CD4-positive, alpha-beta T cell treated with Interleukin-21 for 1 hour (primary cell): Measurements from ENCODE around the gene MSRB1.

Experiments
- DNase-seq: peaks from one replicate; pipeline ENCODE4 v3.0.0-alpha.2; 2020

The MSRB1 gene, protein sequence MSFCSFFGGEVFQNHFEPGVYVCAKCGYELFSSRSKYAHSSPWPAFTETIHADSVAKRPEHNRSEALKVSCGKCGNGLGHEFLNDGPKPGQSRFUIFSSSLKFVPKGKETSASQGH

DNA sequence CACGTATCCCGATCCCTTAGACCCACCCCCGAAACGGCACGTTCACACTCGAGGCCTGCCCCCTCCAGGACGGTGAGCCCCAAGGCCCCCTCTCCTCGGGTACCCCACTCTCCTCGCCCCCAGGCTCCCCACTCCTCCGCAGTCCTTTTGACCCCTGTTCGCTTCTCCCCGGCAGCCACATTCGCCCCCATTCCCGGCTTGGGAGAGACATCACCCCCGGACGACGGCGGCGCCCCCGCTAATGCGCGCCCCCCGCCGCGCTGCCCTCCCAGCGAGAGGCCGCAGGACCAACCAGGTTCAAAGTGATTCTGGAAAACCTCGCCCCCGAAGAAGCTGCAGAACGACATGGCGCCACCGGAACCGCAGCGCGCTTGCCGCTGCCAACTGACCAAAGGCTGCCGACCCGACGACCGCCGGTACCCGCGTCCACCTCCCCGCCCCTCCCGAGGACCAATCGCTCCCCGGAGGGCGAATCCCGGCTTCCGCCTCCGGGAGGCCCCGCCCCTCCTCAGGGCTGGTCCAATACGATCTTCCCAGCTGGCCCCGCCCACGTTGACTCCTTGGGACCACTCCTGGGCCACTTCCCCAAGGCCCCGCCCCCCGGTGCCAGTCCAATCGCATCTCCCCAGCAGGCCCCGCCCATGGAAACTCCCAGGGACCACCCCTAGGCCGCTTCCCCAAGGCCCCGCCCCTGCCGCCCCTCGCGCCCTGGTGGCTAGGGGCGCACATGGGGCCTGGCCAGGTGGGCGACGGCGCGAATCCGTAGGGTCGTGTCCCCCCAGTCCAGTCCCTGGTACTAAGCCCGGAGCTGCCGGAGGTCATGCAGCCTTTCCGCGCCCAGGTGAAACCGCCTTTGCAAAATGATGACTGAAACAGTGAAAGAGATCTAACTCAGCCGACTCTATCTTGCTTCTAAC lies at the start of gene MSRB1:
TSS of gene MSRB1 (minus strand) at position 390 of the 917 bp plus-strand sequence. CDS start at position 347, 43 bp downstream.
- DNase-seq = peak; percentile 99

DNA sequence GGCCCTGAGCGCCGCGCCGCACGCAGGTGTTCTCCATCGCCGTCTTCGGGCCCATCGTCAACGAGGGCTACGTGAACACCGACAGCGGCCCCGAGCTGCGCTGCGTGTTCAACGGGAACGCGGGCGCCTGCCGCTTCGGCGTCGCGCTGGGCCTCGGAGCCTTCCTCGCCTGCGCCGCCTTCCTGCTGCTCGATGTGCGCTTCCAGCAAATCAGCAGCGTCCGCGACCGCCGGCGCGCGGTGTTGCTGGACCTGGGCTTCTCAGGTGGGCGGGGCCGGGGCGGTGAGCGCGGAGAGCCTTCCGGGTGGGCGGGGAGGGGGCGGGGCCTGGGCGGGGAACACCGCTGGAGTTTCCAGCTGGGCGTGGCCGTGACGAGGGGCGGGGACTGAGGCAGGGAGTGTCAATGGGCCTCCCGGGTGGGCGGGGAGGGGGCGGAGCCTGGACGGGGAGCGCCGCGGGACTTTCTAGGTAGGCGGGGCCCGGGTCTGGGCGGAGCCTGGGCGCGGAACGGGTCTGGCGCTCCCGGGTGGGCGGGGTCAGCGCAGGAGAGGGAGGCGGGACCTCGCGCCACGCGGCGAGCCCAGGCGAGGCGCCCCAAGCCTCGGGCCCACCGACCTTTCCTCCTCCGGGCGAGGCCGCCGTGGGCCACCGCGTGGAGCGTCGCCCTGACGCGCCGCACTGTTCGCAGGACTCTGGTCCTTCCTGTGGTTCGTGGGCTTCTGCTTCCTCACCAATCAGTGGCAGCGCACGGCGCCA lies 49.1 kb upstream of the MSRB1 start:
- DNase-seq = peak; percentile 98

DNA sequence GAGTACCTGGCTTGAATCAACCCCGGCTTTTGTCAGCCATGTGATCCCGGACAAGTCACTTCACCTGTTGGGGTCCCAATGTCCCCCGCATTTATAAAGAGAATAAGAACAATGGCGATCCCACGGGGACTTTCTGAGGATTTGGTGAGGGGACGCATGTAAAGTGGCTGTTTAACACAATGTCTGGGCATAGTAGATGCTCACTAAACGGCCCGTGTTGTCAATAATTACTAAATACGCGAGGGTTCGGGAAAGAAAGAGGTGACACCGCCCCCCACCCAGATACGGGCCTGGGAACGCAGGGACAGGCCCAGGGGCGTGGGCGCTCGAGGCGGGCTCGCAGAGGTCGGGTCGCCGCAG lies 48.6 kb upstream of the MSRB1 start:
- no peak for DNase-seq

DNA sequence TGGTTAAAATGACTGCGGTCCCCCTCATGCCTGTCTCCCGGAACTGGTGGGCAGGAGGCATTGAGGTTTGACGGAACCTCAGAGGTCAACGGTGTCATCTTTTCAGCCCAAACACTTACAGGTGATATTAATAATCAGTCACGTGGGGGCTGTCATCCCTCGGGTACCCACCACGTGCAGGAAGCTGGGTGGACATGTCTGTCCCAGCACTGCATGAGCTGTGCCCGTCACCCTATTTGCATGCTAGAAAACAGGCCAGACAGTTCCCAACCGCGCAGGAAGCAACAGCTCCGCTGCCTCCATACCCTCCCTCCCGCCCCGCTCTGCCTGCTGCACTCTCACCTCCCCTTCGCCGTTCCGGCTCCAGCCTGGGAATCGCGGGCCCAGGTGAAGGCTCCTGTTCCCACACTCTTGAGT lies 48.1 kb upstream of the MSRB1 start:
- peak; percentile 73 for DNase-seq

DNA sequence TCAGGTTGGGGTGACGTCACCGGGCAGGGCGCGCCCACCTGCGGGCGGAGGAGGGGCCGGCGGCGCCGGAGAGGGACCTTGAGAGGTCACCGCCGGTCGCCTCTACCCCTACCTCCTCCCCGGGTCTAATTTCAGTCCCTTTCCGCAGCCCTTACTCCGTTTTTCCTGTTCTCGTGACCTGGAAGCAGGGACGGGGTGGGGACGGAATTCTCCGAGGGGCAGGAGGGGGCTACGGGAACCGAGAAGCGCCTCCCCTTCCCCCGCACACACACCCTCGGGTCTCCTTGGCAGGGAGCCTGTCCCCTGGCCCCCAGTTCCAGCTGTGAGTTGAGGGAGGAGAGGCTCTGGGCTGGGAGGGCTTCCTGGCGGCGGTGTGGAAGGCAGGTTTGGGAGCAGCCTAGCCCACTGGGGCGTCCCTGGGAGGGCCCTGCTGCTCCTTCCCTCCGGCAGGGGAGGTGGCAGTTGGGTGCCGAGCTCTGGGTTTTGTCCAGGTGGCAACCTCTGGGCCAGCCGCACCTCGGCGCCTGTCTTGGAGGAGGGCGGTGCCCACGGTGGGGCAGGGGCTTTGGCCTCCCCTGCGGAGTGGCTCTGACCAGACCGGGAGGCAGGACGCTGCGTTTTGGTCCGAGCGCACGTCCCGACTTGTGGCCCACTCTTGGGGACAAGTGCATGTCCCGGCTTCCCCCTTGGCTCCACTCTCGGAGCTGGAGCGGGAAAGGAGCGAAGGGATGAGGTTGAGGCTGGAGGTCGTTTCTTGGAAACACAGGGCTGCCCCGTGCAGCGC lies 47.5 kb upstream of the MSRB1 start:
- peak; percentile 63 for DNase-seq

DNA sequence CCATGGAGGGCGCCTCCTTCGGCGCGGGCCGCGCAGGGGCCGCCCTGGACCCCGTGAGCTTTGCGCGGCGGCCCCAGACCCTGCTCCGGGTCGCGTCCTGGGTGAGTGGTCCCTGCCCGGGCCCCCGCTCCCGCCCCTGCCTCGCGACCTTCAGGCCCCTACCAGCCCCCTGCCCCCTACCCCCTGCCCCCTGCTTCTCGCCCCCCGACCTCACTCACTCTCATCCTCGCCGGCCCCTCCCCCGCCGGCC lies 47.0 kb upstream of the MSRB1 start:
- DNase-seq = no peak

DNA sequence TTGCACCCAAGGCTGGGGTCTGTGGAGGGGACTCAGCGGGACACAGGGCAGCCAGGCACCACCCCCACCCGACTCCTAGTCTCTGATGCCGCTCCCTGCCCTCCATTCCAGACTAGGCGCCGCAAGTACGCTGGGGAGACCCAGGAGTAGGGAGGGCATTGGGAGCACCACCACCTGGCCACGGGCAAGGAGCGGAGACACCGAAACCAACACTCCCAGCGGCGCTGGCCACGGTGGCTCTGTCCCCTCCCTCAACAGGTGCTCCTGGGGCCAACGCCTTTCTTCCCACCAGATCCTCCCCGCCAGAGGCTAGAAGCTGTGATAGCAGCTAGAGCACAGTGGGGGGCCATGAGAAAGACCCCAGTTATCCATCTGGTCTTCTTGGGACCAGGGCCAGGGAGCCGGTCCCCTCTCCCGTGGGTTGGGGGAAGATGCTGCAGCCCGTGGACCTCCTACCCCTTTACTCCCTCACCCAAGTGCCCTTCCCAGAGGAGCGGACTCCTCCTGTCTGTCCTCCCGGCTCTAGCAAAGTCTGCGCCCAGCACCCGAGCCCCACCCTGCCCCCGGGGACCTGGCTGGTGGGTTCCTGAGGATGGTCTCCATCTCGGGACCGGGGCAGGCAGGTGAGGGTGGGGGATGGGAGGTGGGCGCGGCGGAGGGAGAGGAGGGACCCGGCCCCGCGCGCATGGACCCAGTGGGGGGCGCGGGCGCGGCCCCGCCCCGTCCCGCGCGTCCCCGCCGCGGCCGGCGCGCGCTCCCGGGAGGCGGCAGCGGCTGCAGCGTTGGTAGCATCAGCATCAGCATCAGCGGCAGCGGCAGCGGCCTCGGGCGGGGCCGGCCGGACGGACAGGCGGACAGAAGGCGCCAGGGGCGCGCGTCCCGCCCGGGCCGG lies 46.5 kb upstream of the MSRB1 start, which contains the start of gene SYNGR3:
TSS of gene SYNGR3 (plus strand) at position 762 of the 892 bp plus-strand sequence. CDS start 133 bp downstream, outside the sequence.
- no peak for DNase-seq

DNA sequence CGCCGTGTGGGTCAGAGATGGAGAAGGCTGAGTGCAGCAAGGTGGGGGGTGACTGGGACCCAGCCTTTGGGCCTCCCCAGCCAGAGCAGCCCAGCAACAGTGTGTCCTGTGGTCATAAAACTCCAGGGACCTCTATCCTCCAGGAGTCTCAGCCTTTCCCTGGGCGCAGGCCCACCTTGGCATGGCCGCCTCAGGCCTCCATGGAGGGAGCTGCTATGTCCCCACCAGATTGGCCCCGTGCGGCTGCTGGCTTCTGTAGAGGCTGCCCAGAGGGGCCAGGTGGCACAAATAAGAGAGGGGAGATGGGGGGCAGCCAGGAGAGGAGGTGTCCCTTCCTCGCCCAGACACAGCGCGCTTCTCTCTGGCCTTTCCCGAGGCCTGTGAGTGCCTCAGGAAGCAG lies 44.2 kb upstream of the MSRB1 start:
- DNase-seq = no peak

DNA sequence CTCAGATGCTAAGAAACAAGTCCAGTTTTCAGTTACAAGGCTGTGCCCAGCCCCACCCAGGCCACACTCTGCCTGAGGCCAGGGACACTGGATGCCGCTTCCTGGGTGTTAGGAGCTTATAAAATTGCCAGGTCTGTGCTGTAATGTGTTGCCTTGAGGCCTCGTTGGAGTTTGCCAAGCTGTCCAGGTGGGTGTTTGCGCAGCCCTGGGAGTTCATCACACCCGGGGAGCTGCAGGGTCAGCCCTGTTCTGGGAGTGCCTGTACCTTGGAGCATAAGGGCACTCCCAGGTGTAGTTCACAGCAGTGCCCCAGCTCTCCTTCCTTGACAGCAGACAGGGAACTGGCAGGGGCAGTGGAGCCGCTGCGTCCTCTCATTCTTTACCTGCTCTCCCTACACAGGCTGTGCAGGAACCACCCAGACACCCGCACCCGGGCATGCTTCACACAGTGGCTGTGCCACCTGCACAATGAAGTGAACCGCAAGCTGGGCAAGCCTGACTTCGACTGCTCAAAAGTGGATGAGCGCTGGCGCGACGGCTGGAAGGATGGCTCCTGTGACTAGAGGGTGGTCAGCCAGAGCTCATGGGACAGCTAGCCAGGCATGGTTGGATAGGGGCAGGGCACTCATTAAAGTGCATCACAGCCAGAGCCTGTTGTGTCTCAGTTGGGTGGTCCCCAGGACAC lies 42.6 kb upstream of the MSRB1 start:
- no peak for DNase-seq

DNA sequence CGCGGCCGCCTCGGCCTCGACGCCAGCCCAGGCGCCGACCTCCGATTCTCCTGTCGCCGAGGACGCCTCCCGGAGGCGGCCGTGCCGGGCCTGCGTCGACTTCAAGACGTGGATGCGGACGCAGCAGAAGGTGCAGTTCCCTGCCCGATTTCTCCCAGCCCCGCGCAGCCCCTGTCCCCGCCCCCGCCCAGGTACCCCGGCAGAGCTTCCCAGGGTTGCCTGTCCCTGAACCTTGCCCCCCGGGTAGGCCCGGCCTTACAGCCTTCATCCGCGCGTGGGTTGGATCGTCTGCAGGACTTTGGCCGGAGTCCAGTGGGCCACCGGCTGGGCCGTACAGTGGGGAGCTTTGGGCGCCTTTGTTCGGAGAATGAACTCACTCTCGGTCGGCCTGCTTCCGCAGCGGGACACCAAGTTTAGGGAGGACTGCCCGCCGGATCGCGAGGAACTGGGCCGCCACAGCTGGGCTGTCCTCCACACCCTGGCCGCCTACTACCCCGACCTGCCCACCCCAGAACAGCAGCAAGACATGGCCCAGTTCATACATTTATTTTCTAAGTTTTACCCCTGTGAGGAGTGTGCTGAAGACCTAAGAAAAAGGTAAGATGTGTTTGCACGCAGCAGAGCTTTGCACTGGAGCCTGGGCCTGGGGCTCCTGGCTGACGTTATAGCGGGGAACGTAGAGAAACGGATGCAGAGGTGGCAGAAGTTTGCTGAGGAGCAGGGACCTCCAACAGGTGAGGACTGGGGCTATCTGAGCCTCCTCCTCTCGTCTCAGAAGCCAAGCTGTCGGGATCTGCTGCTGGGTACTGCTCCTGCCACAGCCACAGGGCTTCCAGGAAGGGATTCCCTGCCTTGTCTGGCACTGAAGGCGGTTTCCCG lies 41.6 kb upstream of the MSRB1 start:
- no peak for DNase-seq

DNA sequence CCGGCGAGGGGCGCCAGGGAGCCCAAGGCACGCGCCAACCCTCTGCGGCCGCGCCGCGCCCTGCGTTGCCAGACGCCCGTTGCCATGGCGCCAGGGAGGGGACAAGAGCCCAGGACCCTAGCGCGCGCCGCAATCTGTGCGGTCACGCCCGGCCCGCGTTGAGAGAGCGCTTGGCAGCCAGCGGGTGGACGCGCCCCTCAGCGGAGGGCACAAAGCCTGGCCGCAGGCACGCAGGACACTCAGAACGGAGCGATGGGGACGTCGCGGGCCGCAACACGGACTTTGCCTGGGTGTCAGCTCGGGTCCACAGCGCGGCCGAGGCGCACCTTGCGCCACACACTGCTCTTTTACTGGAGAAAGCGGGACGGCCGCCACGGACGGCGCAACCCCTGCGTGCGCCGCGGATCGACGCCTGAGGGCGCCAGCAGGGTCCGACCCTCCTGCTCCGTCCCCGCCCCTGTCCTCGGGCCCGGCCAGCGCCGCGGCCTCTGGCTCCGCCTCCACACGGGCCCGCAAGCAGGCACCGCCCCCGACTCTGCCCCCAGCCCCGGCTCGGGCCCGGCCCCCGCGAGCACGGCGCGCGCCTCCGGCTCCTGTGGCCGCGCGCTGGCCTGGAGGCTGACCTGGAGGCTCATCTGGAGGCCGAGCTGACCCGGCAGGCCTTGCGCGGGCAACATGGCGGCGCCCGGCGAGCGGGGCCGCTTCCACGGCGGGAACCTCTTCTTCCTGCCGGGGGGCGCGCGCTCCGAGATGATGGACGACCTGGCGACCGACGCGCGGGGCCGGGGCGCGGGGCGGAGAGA lies 40.7 kb upstream of the MSRB1 start, which contains the start of gene GFER:
TSS of gene GFER (plus strand) at position 650 of the 803 bp plus-strand sequence. CDS start at position 676, 26 bp downstream.
- DNase-seq = peak; percentile 82

DNA sequence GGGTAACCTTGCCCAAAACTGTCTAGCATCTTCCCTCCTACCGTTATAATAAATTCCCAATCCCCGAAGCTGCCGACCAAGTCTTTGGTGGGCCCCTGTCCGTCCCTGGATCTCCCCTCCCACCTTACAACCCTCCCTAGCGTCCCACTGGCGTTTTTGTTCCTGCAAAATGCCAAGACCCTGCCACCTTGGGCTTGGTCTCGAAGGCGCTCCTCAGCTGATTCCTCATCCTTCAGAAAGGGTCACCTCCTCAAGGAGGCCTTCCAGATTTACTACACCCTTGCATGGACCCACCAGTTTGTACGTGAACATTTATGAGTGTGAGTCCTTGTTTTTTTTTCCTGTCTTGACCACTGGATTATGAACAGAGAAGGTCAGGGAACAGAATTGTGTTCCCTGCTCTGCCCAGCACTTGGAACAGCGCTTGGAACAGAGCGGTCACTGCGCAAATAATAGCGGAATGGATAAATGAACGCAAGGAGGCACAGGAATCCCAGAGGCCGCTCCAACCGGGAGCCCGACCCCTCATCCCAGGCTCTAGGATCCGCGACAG lies 40.1 kb upstream of the MSRB1 start:
- DNase-seq = no peak

DNA sequence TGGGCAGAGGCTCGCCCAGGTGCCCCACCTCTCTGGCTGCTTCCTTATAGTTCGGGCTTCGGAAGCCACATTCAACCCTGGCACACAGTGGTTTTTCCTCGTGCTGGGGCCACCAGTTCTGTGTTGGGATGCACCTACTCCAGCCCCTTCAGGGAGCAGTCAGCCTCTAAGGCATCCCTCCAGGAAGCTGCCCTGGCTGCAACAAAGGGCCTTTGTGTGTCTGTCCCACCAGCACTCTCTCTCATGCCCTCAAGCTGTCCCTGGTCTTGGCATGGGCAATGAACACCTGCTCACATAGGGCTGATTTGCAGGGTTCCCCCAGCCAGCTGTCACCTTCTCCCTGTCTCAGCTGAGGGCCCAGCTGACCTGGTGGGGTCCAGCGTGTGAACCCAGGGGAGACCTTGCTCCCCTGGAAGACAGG lies 39.0 kb upstream of the MSRB1 start:
- no peak for DNase-seq

DNA sequence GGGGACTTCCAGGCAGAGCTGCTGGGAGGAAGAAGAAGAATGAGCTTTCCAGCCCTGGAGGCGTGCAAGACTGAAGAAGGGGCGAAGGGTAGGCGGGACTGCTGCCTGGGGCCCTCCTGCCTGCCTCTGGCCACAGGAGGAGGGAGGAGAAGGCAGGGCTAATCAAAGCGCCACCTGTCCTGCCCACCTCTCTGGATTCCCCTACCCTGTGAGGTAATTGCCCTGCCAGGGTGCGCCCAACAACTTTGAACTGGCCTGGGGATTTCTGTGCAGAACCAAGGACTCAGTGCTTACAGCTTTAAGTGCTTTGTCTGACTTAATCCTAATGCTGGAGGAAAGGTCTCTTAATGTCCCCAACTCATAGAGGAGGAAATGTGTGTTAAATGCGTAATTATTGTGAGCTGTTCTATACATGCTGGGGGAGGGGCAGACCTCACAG lies 38.4 kb upstream of the MSRB1 start, which contains the start of gene NOXO1:
TSS of gene NOXO1 (minus strand) at position 72 of the 439 bp plus-strand sequence. CDS start 290 bp downstream, outside the sequence.
- no peak for DNase-seq

DNA sequence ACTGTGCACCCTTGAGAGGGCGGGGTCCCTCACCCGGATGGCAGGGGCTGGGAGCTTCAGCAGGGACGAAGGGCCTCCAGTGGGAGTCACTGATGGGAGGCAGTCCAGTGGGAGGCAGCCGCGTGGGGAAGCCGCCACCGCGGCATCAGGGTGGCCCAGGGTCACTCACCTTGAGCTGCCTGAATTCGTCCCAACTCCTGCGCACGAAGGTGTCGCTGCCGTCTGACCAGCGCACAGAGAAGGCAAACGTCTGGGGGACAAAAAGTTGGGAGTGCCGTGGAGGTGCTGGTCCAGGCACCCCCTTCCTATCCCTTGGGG lies 37.7 kb upstream of the MSRB1 start:
- DNase-seq = no peak

DNA sequence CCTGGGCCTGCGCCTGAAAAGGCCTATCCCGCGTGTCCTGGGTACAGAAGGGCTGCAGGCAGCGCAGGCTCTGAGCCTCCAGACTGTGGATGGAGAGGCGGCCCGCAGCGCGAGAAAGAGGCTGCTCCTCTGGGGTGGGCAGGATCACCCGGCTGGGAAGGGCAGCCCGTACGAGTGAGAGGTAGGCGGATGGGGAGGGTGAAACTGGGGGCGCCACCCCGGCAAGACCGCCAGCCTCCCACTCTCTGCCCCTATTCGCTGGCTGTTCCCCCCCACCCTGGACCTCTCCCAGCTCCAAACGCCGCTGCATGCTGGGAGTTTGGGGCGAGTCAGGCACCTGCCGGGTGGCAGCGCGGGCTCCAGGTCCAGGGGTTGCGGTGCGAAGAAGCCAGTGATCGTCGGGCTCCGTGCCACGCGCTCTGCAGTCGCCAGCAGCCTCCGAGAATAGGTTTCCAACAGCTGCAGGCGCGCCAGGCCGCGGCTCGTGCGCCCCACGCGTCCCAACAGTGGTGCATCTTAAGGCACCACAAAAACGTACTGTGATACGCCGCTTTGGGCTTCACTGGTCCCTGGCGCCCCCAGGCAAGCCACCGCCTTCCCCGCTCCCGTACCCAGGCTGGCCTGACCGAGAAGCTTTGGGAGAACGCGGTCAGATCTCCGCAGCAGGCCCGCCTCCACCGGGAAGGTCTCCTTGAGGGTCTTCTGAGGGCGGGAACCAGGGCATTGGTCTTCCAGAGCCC lies 37.2 kb upstream of the MSRB1 start:
- no peak for DNase-seq

DNA sequence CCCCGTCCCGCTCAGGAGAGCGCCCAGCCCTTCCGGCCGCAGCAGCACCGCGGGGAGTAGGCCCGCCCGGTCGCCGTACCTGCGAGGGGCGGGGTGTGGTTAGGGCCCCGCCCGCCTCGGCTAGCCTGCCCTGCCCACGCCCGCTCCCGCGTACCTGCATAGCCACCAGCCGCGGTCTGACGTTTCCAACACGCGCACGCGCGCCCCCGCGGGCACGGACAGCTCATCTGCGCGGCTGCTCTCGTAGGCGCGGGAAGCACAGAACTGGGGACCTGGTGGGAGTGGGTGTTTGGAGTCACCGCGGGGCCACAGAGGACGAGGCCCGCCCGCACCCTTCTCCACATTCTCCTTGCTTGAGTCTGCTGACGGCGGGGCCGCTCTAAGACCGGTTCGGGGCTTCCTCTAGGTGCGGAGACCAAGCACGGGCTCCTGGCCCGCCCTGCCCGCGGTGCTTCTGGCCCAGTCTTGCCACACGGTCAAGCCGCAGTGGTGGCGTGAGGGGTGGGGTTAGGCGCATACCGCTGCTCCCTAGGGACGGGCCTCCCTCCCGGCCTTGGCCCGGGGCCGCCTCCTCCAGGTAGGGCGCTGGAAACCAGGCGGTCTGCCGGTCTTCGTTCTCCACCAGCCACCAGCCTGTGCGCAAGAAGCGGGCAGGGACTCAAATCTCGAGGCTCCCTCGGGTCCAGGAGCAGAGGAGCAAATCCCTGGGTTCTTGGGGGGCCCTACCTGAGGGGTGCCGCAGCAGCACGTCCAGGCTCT lies 36.5 kb upstream of the MSRB1 start:
- peak; percentile 48 for DNase-seq
